KMS-11 (cell line): ENCODE measurements around the gene PDLIM5.

ENCODE experiments used
- H2AFZ ChIP-seq: fragments of 200-600 bp; sonication (generic); 2 replicates; pipeline ENCODE4 v1.6.1; 2016; ENCODE audit warnings: antibody characterized with exemption, mixed run types, low read depth
- H3K27ac ChIP-seq: fragments of 200-600 bp; sonication (generic); 2 replicates; pipeline ENCODE4 v1.6.1; 2016; ENCODE audit warnings: mild to moderate bottlenecking, mixed run types
- H3K27me3 ChIP-seq: fragments of 200-600 bp; sonication (generic); 2 replicates; pipeline ENCODE4 v1.6.1; 2017; ENCODE audit warnings: mild to moderate bottlenecking, low read depth, mixed run types, moderate library complexity; ENCODE audit not compliant: insufficient read depth
- H3K36me3 ChIP-seq: fragments of 200-600 bp; sonication (generic); 2 replicates; pipeline ENCODE4 v1.6.1; 2017; ENCODE audit warnings: mild to moderate bottlenecking, mixed run types; ENCODE audit not compliant: insufficient read depth
- H3K4me1 ChIP-seq: fragments of 200-600 bp; sonication (generic); 2 replicates; pipeline ENCODE4 v1.6.1; 2016; ENCODE audit warnings: mild to moderate bottlenecking, low read depth, mixed run types; ENCODE audit not compliant: poor library complexity, severe bottlenecking
- H3K4me2 ChIP-seq: fragments of 200-600 bp; sonication (generic); 2 replicates; pipeline ENCODE4 v1.7.0; 2016; ENCODE audit warnings: mild to moderate bottlenecking, mixed run types
- H3K4me3 ChIP-seq: fragments of 200-600 bp; sonication (generic); IDR thresholded peaks from 2 replicates; pipeline ENCODE4 v1.6.1; 2017; ENCODE audit warnings: low read depth, low read length, mixed read lengths; ENCODE audit not compliant: insufficient read depth
- H3K79me2 ChIP-seq: fragments of 200-600 bp; sonication (generic); 2 replicates; pipeline ENCODE4 v1.6.1; 2016; ENCODE audit warnings: low read depth, mixed run types; ENCODE audit not compliant: insufficient read depth
- H3K9ac ChIP-seq: fragments of 200-600 bp; sonication (generic); 2 replicates; pipeline ENCODE4 v1.6.1; 2016; ENCODE audit warnings: mild to moderate bottlenecking, mixed run types
- H4K20me1 ChIP-seq: fragments of 200-600 bp; sonication (generic); 2 replicates; pipeline ENCODE4 v1.6.1; 2016; ENCODE audit warnings: mild to moderate bottlenecking, mixed run types; ENCODE audit not compliant: insufficient read depth
- CTCF ChIP-seq: fragments of 200-600 bp; sonication (generic); conservative IDR thresholded peaks from 2 replicates; pipeline ENCODE4 v1.6.1; 2017; ENCODE audit warnings: low read depth, mild to moderate bottlenecking, antibody characterized with exemption, low read length, moderate library complexity, mixed read lengths

PDLIM5 gene

GRCh38 chr4:94711635-94712034 is 259.9 kb downstream of the PDLIM5 start:
- peak overlapping the region; percentile 77 for H3K4me2 ChIP-seq
- H3K27ac ChIP-seq, result peak overlapping the region; percentile 31; the same call in 1 of the 2 replicates
- no peaks in the 10 kb centered on the region for H3K27me3 ChIP-seq
- H3K4me1 ChIP-seq, result peaks cover 25% of the 10 kb centered on the region
- H3K9ac ChIP-seq, result no peak overlapping the region
- no peak for TF ChIP-seq CTCF
- H2AFZ ChIP-seq, result peak overlapping the region; percentile 31
- H4K20me1 ChIP-seq, result no peaks in the 10 kb centered on the region
- no peaks in the 10 kb centered on the region for H3K36me3 ChIP-seq
- no peak overlapping the region for H3K4me3 ChIP-seq
- no peaks in the 10 kb centered on the region for H3K79me2 ChIP-seq

- no peaks in the 10 kb centered on the region for H3K27me3 ChIP-seq
- no peaks in the 10 kb centered on the region for H3K79me2 ChIP-seq
- peaks cover 25% of the 10 kb centered on the region for H3K4me1 ChIP-seq
- no peak overlapping the region for H3K4me2 ChIP-seq
- H3K36me3 ChIP-seq, result no peaks in the 10 kb centered on the region
- no peak overlapping the region for H3K9ac ChIP-seq
- no peak overlapping the region for H2AFZ ChIP-seq
- no peak for TF ChIP-seq CTCF
- H3K27ac ChIP-seq, result no peak overlapping the region
- no peaks in the 10 kb centered on the region for H4K20me1 ChIP-seq
- no peak overlapping the region for H3K4me3 ChIP-seq
These were observed 262.8 kb downstream of the PDLIM5 start for GRCh38 chr4:94714365-94715160.

GRCh38 chr4:94715726-94716125 is 264.0 kb downstream of the PDLIM5 start:
- no peak overlapping the region for H3K4me3 ChIP-seq
- no peak for TF ChIP-seq CTCF
- no peak overlapping the region for H2AFZ ChIP-seq
- H3K4me2 ChIP-seq, result no peak overlapping the region
- H3K79me2 ChIP-seq, result no peaks in the 10 kb centered on the region
- H3K27ac ChIP-seq, result no peak overlapping the region
- no peaks in the 10 kb centered on the region for H4K20me1 ChIP-seq
- no peaks in the 10 kb centered on the region for H3K36me3 ChIP-seq
- no peak overlapping the region for H3K9ac ChIP-seq
- H3K27me3 ChIP-seq, result no peaks in the 10 kb centered on the region
- H3K4me1 ChIP-seq, result peaks cover 19% of the 10 kb centered on the region
